Measurements from ENCODE around the gene UBAP2L.

GRCh38 chr1:154263465-154264332 is 42.9 kb downstream of the UBAP2L start:
- TF ChIP-seq CTCF (IDR thresholded peaks at IDR 0.05) (no peak), POLR2A (IDR thresholded peaks at IDR 0.05) (no peak)
